Liver (tissue), 9 donors: ENCODE data around the gene FSD1. TPM values are rescaled to one million over a fixed set of nuclear protein-coding genes. Genes with fewer than 3 reads are reported as not detected.

Experiments used
- DNase-seq: peaks from one replicate; pipeline ENCODE4 v3.0.0-alpha.2; 2017; ENCODE audit warnings: low spot score
- H3K27ac ChIP-seq, 2 donors: one replicate each; pipeline ENCODE4 v1.7.0; 2013; ENCODE audit warnings: inconsistent platforms in 2 of 2, low read length in 2 of 2, control low read depth in 1 of 2, low read depth in 1 of 2, mild to moderate bottlenecking in 1 of 2
- H3K27me3 ChIP-seq, 4 donors: one replicate each; pipeline versions ENCODE4 v1.6.1 to v1.7.0; 2013; ENCODE audit warnings: low read length in 3 of 4, inconsistent platforms in 1 of 4, mild to moderate bottlenecking in 1 of 4, moderate library complexity in 1 of 4; ENCODE audit not compliant: control insufficient read depth in 4 of 4, insufficient read depth in 4 of 4
- H3K36me3 ChIP-seq, 4 donors: one replicate each; pipeline versions ENCODE4 v1.6.1 to v1.7.0; 2013; ENCODE audit warnings: low read length in 3 of 4, mild to moderate bottlenecking in 3 of 4, low read depth in 1 of 4, moderate library complexity in 1 of 4; ENCODE audit not compliant: control insufficient read depth in 4 of 4, insufficient read depth in 3 of 4
- H3K4me1 ChIP-seq, 4 donors: one replicate each; pipeline versions ENCODE4 v1.6.1 to v1.7.0; 2013; ENCODE audit warnings: low read length in 3 of 4, mild to moderate bottlenecking in 3 of 4, moderate library complexity in 1 of 4; ENCODE audit not compliant: control insufficient read depth in 4 of 4, insufficient read depth in 4 of 4
- H3K4me3 ChIP-seq, 3 donors: one replicate each; pipeline versions ENCODE4 v1.6.1 to v1.7.0; 2013; ENCODE audit warnings: low read length in 3 of 3, control low read depth in 1 of 3, low read depth in 1 of 3, mild to moderate bottlenecking in 1 of 3
- H3K9ac ChIP-seq, 2 donors: one replicate each; pipeline ENCODE4 v1.7.0; 2013; ENCODE audit warnings: low read length in 2 of 2, mild to moderate bottlenecking in 2 of 2, moderate library complexity in 2 of 2, control low read depth in 1 of 2, low read depth in 1 of 2
- H3K9me3 ChIP-seq, 4 donors: one replicate each; pipeline versions ENCODE4 v1.6.1 to v1.7.0; 2013; ENCODE audit warnings: low read length in 3 of 4; ENCODE audit not compliant: control insufficient read depth in 4 of 4
- ATF3 ChIP-seq: IDR thresholded peaks from 2 replicates; pipeline ENCODE4 v1.6.1; 2016; ENCODE audit warnings: antibody characterized with exemption
- CTCF ChIP-seq: fragments of 150-350 bp; IDR thresholded peaks from 2 replicates; pipeline ENCODE4 v1.5.1; 2017; ENCODE audit warnings: improper control_type of control experiment, low read depth, low read length; ENCODE audit not compliant: missing input control
- EGR1 ChIP-seq, 2 donors: IDR thresholded peaks; 2 replicates each; pipeline ENCODE4 v1.6.1; 2016 to 2018; ENCODE audit warnings: antibody characterized with exemption in 2 of 2, low read depth in 2 of 2
- FOXA1 ChIP-seq: IDR thresholded peaks from 2 replicates; pipeline ENCODE4 v1.6.1; 2016; ENCODE audit warnings: antibody characterized with exemption
- FOXA2 ChIP-seq: IDR thresholded peaks from 2 replicates; pipeline ENCODE4 v1.6.1; 2016; ENCODE audit warnings: antibody characterized with exemption
- GABPA ChIP-seq, 2 donors: IDR thresholded peaks in 1 of 2; conservative IDR thresholded peaks in 1 of 2; 2 replicates each; pipeline ENCODE4 v1.6.1; 2016; ENCODE audit warnings: antibody characterized with exemption in 2 of 2, mild to moderate bottlenecking in 1 of 2, moderate library complexity in 1 of 2
- HNF4A ChIP-seq, 2 donors: conservative IDR thresholded peaks; 2 replicates each; pipeline ENCODE4 v1.6.1; 2016; ENCODE audit warnings: antibody characterized with exemption in 2 of 2, mild to moderate bottlenecking in 2 of 2
- HNF4G ChIP-seq: IDR thresholded peaks from 2 replicates; pipeline ENCODE4 v1.6.1; 2016; ENCODE audit warnings: antibody characterized with exemption
- JUND ChIP-seq, 2 donors: IDR thresholded peaks; 2 replicates each; pipeline ENCODE4 v1.6.1; 2016; ENCODE audit warnings: antibody characterized with exemption in 2 of 2
- NR2F2 ChIP-seq: IDR thresholded peaks from 2 replicates; pipeline ENCODE4 v1.6.1; 2016; ENCODE audit warnings: antibody characterized with exemption
- RAD21 ChIP-seq, 2 donors: IDR thresholded peaks; 2 replicates each; pipeline ENCODE4 v1.6.1; 2016; ENCODE audit warnings: antibody characterized with exemption in 2 of 2, mild to moderate bottlenecking in 2 of 2
- RXRA ChIP-seq, 2 donors: IDR thresholded peaks; 2 replicates each; pipeline ENCODE4 v1.6.1; 2017 to 2018; ENCODE audit warnings: antibody characterized with exemption in 2 of 2, mild to moderate bottlenecking in 1 of 2
- SP1 ChIP-seq: IDR thresholded peaks from 2 replicates; pipeline ENCODE4 v1.6.1; 2018; ENCODE audit warnings: antibody characterized with exemption, mild to moderate bottlenecking
- TAF1 ChIP-seq: conservative IDR thresholded peaks from 2 replicates; pipeline ENCODE4 v1.6.1; 2016; ENCODE audit warnings: antibody characterized with exemption, mild to moderate bottlenecking
- YY1 ChIP-seq: IDR thresholded peaks from 2 replicates; pipeline ENCODE4 v1.6.1; 2016; ENCODE audit warnings: antibody characterized with exemption, mild to moderate bottlenecking
- WGBS: extraction: QIAGEN DNeasy Blood & Tissue Kit; methylation state at CpG from one replicate; pipeline ENCODE4 v1.1.7; 2013; 5-methylcytosine and 5-hydroxymethylcytosine counted together
- polyA plus RNA-seq, 2 donors: library from polyadenylated mRNA; stranded (reverse) in 1 of 2; unstranded in 1 of 2; fragments of 200-250 nt in 1 of 2; fragments of >200 nt in 1 of 2; fragmentation: Nextera tagmentation in 1 of 2; extraction: Ambion mirVana in 1 of 2; gene quantifications; one replicate each; pipeline versions ENCODE4 v1.2.1 to v1.2.3, GENCODE V29; 2013 to 2015
- total RNA-seq, 2 donors: library from RNA; depleted of rRNA; stranded (reverse); fragments of >200 nt; gene quantifications; one replicate each; pipeline ENCODE4 v1.2.3, GENCODE V29; 2014
- TF ChIP-seq, protein P1 (sequence below): IDR thresholded peaks from 2 replicates; pipeline ENCODE4 v1.6.1; 2016; ENCODE audit warnings: antibody characterized with exemption
- TF ChIP-seq, protein P2 (sequence below): IDR thresholded peaks from 2 replicates; pipeline ENCODE4 v1.6.1; 2016; ENCODE audit warnings: antibody characterized with exemption
- TF ChIP-seq, protein P3 (sequence below): IDR thresholded peaks from 2 replicates; pipeline ENCODE4 v1.6.1; 2016; ENCODE audit warnings: antibody characterized with exemption, mild to moderate bottlenecking
- donor health status: healthy.
- donor health status: healthy.
- donor health status: healthy.
- donor health status: healthy.
- donor health status: healthy.

Gene FSD1
- total and polyA plus RNA-seq, 4 donors = 0.05 to 0.92 (median 0.19) TPM; not detected in 1

DNA sequence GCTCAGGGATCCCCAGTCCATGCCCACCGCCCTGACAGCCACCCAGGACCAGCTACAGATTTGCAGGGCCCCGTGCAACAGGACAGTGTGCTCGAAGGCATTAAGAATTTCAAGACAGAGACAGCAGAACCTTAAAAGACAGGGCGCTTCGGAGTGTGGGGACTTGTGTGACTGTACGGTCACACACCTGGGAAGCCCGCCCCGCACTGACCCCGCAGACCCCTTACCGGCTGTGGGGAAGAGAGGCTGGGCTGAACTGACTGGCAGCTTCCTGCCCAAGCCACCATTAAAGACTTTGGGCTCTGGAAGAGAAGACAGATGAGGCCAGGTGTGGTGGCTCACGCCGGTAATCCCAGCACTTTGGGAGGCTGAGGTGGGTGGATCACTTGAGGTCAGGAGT lies 19.8 kb downstream of the FSD1 start:
- peaks cover 0 to 3% (median 0%) of the 10 kb centered on the region in 4 donors for H3K9me3 ChIP-seq
- no peaks in the 10 kb centered on the region for H3K27me3 ChIP-seq
- no peak overlapping the region for H3K27ac ChIP-seq
- WGBS = 94% methylated on average over 12 of the region's 12 CpGs
- no peak for DNase-seq
- no peak overlapping the region for H3K9ac ChIP-seq
- H3K36me3 ChIP-seq = peaks cover 0 to 2% (median under 1%) of the 10 kb centered on the region in 4 donors
- TF ChIP-seq JUND (IDR thresholded peaks at IDR 0.05) = no peak
- no peak for TF ChIP-seq ATF3
- no peak for TF ChIP-seq GABPA (IDR thresholded peaks at IDR 0.05 in 1 of 2, conservative IDR thresholded peaks at IDR 0.05 in 1 of 2)
- TF ChIP-seq HNF4A (conservative IDR thresholded peaks at IDR 0.05) = no peak
- TF ChIP-seq TAF1 = no peak
- no peak for TF ChIP-seq EGR1 (IDR thresholded peaks at IDR 0.05; ENCODE audit: low read depth in 2 of 2)
- no peak for TF ChIP-seq RAD21 (IDR thresholded peaks at IDR 0.05)
- TF ChIP-seq HNF4G = no peak
- no peak for TF ChIP-seq YY1
- no peak for TF ChIP-seq NR2F2
- TF ChIP-seq, protein P1, sequence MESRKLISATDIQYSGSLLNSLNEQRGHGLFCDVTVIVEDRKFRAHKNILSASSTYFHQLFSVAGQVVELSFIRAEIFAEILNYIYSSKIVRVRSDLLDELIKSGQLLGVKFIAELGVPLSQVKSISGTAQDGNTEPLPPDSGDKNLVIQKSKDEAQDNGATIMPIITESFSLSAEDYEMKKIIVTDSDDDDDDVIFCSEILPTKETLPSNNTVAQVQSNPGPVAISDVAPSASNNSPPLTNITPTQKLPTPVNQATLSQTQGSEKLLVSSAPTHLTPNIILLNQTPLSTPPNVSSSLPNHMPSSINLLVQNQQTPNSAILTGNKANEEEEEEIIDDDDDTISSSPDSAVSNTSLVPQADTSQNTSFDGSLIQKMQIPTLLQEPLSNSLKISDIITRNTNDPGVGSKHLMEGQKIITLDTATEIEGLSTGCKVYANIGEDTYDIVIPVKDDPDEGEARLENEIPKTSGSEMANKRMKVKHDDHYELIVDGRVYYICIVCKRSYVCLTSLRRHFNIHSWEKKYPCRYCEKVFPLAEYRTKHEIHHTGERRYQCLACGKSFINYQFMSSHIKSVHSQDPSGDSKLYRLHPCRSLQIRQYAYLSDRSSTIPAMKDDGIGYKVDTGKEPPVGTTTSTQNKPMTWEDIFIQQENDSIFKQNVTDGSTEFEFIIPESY = no peak
- TF ChIP-seq RXRA (IDR thresholded peaks at IDR 0.05) = no peak
- TF ChIP-seq, protein P2, sequence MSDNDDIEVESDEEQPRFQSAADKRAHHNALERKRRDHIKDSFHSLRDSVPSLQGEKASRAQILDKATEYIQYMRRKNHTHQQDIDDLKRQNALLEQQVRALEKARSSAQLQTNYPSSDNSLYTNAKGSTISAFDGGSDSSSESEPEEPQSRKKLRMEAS = no peak
- TF ChIP-seq, protein P3, sequence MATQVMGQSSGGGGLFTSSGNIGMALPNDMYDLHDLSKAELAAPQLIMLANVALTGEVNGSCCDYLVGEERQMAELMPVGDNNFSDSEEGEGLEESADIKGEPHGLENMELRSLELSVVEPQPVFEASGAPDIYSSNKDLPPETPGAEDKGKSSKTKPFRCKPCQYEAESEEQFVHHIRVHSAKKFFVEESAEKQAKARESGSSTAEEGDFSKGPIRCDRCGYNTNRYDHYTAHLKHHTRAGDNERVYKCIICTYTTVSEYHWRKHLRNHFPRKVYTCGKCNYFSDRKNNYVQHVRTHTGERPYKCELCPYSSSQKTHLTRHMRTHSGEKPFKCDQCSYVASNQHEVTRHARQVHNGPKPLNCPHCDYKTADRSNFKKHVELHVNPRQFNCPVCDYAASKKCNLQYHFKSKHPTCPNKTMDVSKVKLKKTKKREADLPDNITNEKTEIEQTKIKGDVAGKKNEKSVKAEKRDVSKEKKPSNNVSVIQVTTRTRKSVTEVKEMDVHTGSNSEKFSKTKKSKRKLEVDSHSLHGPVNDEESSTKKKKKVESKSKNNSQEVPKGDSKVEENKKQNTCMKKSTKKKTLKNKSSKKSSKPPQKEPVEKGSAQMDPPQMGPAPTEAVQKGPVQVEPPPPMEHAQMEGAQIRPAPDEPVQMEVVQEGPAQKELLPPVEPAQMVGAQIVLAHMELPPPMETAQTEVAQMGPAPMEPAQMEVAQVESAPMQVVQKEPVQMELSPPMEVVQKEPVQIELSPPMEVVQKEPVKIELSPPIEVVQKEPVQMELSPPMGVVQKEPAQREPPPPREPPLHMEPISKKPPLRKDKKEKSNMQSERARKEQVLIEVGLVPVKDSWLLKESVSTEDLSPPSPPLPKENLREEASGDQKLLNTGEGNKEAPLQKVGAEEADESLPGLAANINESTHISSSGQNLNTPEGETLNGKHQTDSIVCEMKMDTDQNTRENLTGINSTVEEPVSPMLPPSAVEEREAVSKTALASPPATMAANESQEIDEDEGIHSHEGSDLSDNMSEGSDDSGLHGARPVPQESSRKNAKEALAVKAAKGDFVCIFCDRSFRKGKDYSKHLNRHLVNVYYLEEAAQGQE = no peak
- TF ChIP-seq CTCF = no peak
- TF ChIP-seq FOXA1 = no peak
- no peak for TF ChIP-seq FOXA2
- TF ChIP-seq SP1 = no peak
- H3K4me1 ChIP-seq = peaks cover 3 to 15% (median 8%) of the 10 kb centered on the region in 4 donors
- H3K4me3 ChIP-seq = no peak overlapping the region
